GM18517 (cell line): ENCODE data around the gene CFHR2.

ENCODE experiments used
- ATAC-seq: cut with Tn5 transposase; IDR thresholded peaks from one replicate; pipeline ENCODE4 v1.9.1; 2021; ENCODE audit warnings: mild to moderate bottlenecking, moderate library complexity; ENCODE audit not compliant: unreplicated experiment

The CFHR2 gene

DNA sequence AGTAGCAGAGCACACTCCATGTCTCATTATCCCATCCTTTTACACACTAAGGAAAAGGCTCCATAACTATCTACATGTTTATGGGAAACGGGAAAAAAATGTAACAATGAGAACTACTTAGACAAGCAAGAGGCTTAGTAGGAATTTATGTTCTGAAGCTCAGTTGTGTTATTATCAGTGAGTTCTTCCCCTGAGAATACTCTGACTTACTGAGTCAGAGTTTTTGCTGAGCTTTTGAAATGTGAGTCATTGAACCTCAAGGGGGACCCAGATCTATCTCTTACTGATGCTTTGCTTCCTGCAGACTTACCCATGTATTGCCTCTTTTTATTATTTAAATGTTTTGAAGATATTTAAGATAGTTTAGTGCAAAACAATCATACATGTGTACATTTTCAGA lies 53.9 kb downstream of the CFHR2 start:
- ATAC-seq, result no peak

DNA sequence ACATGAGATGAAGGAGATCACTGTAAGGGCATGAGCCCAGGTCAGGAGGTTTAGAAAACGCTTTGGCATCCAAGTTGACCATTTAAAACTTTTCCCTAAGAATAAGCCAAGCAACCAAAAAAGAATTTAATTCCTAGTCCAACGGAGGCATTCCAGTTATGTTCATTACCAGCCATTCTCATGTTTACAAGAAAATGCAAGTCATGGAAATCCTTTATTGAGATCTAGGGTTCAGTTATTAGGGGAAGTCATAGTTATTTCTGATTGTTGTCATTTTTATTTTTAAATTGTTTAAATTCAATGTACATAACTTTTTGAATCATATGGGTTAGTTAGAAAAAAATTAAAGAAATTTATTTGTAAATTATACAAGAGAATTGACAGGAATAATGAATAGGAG lies 58.3 kb downstream of the CFHR2 start:
- no peak for ATAC-seq

GRCh38 chr1:197003132-197003531 lies 59.6 kb downstream of the CFHR2 start:
- no peak for ATAC-seq

- no peak for ATAC-seq
Observed at GRCh38 chr1:197008861-197009260, 65.3 kb downstream of the CFHR2 start.
